ENCODE results near the gene ALPP. TPM values are rescaled to one million over a fixed set of nuclear protein-coding genes. Genes with fewer than 3 reads are reported as not detected.
"Not testable (repeated sequence)": the region's sequence is repeated elsewhere in the genome, so short reads cannot be mapped to it uniquely, and the experiment has no call there.

ALPP gene
- total RNA-seq, 1 donor: not detected

DNA sequence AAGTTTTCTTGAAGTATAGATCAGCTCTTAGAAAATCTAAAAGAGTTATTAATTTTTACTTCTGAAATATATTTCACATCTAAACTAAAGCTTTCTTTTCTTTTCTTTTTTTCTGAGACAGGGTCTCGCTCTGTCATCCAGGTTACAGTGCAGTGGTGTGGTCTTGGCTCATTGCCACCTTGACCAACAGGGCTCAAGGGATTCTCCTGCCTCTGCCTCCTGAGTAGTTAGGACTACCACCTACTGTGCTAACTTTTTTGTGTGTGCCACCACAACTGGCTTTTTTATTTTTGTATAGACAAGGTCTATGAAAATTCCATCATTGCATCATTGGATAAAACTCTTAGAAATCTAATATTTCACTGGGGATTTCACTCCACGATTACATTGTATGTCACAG is 18.1 kb downstream of the ALPP start:
- H3K4me3 ChIP-seq (ENCODE audit: low read depth, low read length): no peak overlapping the region
- no peak for DNase-seq (ENCODE audit: low read depth)
- TF ChIP-seq, protein P1, sequence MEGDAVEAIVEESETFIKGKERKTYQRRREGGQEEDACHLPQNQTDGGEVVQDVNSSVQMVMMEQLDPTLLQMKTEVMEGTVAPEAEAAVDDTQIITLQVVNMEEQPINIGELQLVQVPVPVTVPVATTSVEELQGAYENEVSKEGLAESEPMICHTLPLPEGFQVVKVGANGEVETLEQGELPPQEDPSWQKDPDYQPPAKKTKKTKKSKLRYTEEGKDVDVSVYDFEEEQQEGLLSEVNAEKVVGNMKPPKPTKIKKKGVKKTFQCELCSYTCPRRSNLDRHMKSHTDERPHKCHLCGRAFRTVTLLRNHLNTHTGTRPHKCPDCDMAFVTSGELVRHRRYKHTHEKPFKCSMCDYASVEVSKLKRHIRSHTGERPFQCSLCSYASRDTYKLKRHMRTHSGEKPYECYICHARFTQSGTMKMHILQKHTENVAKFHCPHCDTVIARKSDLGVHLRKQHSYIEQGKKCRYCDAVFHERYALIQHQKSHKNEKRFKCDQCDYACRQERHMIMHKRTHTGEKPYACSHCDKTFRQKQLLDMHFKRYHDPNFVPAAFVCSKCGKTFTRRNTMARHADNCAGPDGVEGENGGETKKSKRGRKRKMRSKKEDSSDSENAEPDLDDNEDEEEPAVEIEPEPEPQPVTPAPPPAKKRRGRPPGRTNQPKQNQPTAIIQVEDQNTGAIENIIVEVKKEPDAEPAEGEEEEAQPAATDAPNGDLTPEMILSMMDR (IDR thresholded peaks at IDR 0.05; ENCODE audit: insufficient read depth, low read depth, low read length): no peak

DNA sequence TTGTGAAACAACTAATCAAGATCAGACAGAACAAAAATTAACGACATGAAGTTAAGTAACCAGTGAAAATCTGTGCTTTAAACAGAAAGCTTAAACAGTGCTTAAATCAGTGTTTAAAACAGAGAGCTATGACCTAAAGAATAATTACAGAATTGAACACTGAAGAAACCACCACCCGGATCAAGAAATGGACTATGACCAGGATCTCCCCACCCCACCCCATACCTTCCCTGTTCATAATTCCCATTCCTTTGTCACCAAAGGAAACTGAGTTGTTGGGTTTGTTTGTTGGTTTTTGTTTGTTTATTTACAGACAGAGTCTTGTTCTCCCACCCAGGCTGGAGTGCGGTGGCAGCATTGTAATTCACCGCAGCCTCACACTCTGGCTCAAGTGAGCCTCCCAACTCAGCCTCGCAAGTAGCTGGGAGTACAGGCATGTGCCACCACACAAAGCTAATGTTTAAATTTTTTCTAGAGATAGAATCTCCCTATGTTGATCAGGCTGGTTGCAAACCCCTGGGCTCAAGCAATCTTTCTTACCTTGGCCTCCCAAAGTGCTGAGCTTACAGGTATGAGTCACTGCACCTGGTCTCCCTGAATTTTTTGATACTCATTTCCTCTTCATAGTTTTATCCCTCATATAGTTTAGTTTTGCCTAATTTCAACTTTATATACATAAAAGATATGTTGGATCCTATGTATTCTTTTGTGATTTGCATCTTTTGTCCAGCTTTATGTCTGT is 19.9 kb downstream of the ALPP start:
- no peak overlapping the region for H3K4me3 ChIP-seq (ENCODE audit: low read depth, low read length)
- no peak for DNase-seq (ENCODE audit: low read depth)
- TF ChIP-seq, protein P1 (IDR thresholded peaks at IDR 0.05; ENCODE audit: insufficient read depth, low read depth, low read length): no peak

DNA sequence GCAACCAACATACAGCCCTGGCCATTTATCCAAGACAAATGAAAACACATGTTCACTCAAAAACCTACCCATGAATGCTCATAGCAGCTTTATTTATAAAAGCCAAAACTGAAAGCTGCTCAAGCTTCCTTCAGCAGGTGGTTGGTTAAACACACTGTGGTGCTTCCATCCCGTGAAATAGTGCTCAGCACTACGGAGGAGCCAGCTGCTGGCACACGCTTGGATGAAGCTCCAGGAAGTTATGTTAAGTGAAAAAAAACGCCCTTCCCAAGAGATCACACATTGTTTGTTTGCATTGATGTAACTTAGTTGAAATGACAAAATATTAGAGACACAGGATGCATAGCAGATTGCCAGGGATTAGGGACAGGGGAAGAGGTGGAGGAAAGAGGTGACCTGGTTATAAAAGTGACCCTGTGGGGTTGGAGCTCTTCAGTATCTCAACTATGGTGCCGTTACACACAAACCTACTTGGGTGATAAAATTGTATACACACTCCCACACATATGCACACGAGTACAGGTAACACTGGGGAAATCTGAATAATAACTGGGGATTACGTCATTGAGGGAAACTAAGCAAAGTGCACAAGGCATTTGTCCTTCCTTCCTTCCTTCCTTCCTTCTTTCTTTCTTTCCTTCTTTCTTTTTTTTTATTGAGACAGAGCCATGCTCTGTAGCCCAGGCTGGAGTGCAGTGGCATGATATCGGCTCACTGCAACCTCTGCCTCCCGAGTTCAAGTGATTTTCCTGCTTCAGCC is 21.9 kb downstream of the ALPP start:
- no peak overlapping the region for H3K4me3 ChIP-seq (ENCODE audit: low read depth, low read length)
- no peak for DNase-seq (ENCODE audit: low read depth)
- TF ChIP-seq, protein P1 (IDR thresholded peaks at IDR 0.05; ENCODE audit: insufficient read depth, low read depth, low read length): no peak

DNA sequence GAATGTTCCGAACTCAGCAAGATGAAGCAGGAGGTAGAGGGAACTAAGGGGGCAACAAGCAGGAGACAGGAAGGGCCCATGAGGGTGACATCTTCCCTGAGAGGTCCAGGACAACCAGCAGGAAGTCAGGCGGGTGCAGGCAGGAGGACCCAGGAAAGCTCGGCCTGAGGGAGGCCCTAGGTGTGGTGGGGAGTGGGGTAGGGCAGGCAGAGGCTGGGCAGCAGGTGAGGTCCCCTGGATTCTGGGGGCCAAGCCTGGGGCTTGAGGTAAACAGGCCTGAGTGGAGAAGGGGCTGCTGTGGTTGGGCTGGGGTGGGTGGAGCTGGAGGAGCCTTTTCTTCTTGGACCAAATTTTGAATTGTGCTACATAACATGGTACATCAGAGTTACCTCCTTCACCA is 24.0 kb downstream of the ALPP start:
- H3K4me3 ChIP-seq (ENCODE audit: low read depth, low read length): no peak overlapping the region
- TF ChIP-seq, protein P1 (IDR thresholded peaks at IDR 0.05; ENCODE audit: insufficient read depth, low read depth, low read length): no peak
- no peak for DNase-seq (ENCODE audit: low read depth)

DNA sequence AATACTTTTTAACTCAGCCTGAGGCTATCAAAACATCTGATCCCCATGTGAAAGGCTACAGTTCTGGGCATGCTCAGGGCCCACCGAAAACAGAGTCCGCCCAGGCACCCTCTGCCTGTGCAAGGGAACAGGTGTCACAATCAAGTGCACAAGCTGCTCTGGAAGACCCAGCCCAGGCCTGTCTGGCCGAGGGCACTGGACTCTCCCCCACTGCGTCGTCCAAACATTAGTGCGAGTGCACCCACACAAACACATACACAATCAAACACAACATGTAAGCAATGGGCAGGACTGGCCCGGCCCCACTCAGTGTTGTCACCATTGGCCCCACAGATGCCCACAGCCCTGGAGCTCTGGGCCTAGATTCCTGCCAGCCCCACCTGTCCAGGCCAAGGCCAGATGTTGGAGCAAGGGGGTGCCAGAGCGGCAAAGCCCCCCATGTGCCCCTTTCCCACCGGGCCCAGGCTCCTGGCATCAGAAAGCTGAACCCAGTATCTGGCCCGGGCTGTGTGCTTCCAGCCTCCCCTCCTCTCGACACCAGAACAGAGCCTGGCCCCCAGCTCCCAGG is 27.5 kb downstream of the ALPP start:
- DNase-seq (ENCODE audit: low read depth): no peak
- TF ChIP-seq, protein P1 (IDR thresholded peaks at IDR 0.05; ENCODE audit: insufficient read depth, low read depth, low read length): no peak
- no peak overlapping the region for H3K4me3 ChIP-seq (ENCODE audit: low read depth, low read length)

DNA sequence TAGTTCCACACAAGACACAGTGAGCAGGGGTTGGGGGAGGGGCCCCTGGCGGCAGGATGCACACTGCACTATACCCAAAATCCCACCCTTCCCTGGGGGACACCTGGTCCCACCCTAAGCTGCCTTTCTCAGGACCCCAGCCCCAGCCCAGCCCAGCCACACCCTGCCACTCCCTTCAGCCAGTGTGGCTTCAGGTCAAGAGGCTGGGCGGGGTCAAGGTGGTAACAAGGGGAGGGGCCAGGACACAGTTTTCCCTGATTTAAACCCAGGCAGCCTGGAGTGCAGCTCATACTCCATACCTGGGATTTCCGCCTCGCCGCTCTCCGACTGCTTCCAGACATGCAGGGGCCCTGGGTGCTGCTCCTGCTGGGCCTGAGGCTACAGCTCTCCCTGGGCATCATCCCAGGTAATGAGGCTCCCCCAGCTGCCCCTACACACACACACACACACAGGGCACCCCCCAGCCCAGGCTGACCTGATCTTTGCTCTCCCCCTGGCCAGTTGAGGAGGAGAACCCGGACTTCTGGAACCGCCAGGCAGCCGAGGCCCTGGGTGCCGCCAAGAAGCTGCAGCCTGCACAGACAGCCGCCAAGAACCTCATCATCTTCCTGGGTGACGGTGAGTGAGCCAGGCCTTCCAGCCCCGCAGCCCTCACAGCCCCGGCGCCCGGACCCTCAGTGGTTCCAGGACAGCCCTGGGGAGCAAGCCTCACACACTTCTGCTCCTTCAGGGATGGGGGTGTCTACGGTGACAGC is 28.2 kb downstream of the ALPP start, which contains the start of gene ALPG:
TSS of gene ALPG (plus strand) at position 289 of the 755 bp plus-strand sequence. CDS start at position 340, 51 bp downstream.
- no peak within 1 kb of the TSS for H3K4me3 ChIP-seq (ENCODE audit: low read depth, low read length)
- TF ChIP-seq, protein P1 (IDR thresholded peaks at IDR 0.05; ENCODE audit: insufficient read depth, low read depth, low read length): no peak
- DNase-seq (ENCODE audit: low read depth): no peak

DNA sequence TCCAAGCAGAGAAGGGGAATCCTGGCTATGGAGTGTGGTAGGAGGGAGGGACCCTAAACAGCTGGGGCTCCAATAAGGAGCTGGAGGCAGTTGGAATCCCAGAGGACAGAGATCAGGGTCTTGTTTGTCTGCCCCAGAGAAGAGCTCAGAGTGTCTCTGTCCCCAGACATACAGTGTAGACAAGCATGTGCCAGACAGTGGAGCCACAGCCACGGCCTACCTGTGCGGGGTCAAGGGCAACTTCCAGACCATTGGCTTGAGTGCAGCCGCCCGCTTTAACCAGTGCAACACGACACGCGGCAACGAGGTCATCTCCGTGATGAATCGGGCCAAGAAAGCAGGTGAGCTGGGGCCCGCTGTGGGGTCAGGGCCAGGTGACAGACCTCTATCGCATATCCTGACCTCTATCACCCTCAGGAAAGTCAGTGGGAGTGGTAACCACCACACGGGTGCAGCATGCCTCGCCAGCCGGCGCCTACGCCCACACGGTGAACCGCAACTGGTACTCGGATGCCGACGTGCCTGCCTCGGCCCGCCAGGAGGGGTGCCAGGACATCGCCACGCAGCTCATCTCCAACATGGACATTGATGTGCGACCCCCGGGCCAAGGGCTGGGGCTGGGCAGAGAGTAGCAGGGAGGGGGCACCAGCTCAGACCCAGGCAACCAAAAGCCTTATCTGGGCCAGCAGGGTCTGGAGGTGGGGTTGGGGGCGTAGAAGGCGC is 29.0 kb downstream of the ALPP start:
- not testable (repeated sequence) for H3K4me3 ChIP-seq (ENCODE audit: low read depth, low read length); DNase-seq (ENCODE audit: low read depth)

DNA sequence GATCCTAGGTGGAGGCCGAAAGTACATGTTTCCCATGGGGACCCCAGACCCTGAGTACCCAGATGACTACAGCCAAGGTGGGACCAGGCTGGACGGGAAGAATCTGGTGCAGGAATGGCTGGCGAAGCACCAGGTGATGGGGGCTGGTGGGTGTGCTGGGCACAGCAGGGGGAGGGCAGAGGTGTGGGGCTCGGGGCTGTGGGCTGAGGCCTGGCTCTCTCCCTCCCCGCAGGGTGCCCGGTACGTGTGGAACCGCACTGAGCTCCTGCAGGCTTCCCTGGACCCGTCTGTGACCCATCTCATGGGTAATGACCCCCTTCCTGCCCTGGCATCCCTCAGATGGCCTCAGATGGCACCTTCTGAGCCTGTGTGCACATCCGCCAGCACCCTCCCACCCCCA is 29.7 kb downstream of the ALPP start:
- DNase-seq (ENCODE audit: low read depth); H3K4me3 ChIP-seq (ENCODE audit: low read depth, low read length): not testable (repeated sequence)

DNA sequence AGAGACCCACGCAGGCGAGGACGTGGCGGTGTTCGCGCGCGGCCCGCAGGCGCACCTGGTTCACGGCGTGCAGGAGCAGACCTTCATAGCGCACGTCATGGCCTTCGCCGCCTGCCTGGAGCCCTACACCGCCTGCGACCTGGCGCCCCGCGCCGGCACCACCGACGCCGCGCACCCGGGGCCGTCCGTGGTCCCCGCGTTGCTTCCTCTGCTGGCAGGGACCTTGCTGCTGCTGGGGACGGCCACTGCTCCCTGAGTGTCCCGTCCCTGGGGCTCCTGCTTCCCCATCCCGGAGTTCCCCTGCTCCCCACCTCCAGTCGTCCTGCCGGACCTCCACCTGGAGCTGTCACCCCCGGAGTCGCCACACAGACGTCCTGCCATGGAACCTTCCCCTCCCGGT is 31.1 kb downstream of the ALPP start:
- DNase-seq (ENCODE audit: low read depth); H3K4me3 ChIP-seq (ENCODE audit: low read depth, low read length): not testable (repeated sequence)

All from fibroblast of villous mesenchyme (primary cell).